Activated naive CD4-positive, alpha-beta T cell (primary cell): ENCODE measurements around the gene SLC37A3.
"Not testable (repeated sequence)": the region's sequence is repeated elsewhere in the genome, so short reads cannot be mapped to it uniquely, and the experiment has no call there.

Source experiments
- DNase-seq, 4 experiments: peaks; one replicate each; lab custom pipeline; 2025; lab: John Stamatoyannopoulos, UW

Gene SLC37A3

GRCh38 chr7:140312141-140312846 is 86.0 kb downstream of the SLC37A3 start:
- DNase-seq, result no peak

- not testable (repeated sequence) for DNase-seq
Observed at GRCh38 chr7:140311128-140311527, 87.2 kb downstream of the SLC37A3 start.

GRCh38 chr7:140310337-140311002 is 87.9 kb downstream of the SLC37A3 start:
- DNase-seq, result no peak

GRCh38 chr7:140308060-140308459 is 90.3 kb downstream of the SLC37A3 start:
- no peak for DNase-seq

- DNase-seq, result no peak
Observed at GRCh38 chr7:140304191-140304799, 94.0 kb downstream of the SLC37A3 start.

GRCh38 chr7:140300243-140301136 is 97.8 kb downstream of the SLC37A3 start:
- no peak for DNase-seq

- no peak for DNase-seq
Observed at GRCh38 chr7:140298213-140298612, 100.1 kb downstream of the SLC37A3 start.

GRCh38 chr7:140297192-140297591 is 101.1 kb downstream of the SLC37A3 start:
- no peak for DNase-seq

- no peak for DNase-seq
Observed at GRCh38 chr7:140295224-140295738, 103.0 kb downstream of the SLC37A3 start.

- DNase-seq, result no peak
Observed at GRCh38 chr7:140294454-140294853, 103.9 kb downstream of the SLC37A3 start.

- no peak for DNase-seq
Observed at GRCh38 chr7:140292438-140292837, 105.9 kb downstream of the SLC37A3 start.

GRCh38 chr7:140289804-140290203 is 108.5 kb downstream of the SLC37A3 start:
- DNase-seq, result no peak

- no peak for DNase-seq
Observed at GRCh38 chr7:140287988-140288387, 110.3 kb downstream of the SLC37A3 start.

GRCh38 chr7:140285938-140286337 is 112.4 kb downstream of the SLC37A3 start:
- DNase-seq, result no peak

- no peak for DNase-seq
Observed at GRCh38 chr7:140284062-140284461, 114.3 kb downstream of the SLC37A3 start.
